Measurements from ENCODE around the gene SIRPD. TPM values are rescaled to one million over a fixed set of nuclear protein-coding genes. Genes with fewer than 3 reads are reported as not detected.
A peak's percentile ranks its signal among the peaks of the same experiment; 100 is the strongest.

SIRPD gene
- total and polyA plus RNA-seq, 10 donors = 0.24 to 8.2 (median 2.3) TPM

- WGBS, 5 donors = 46 to 70% (median 66%) methylated on average over 6 of the region's 6 CpGs
- no peaks in the 10 kb centered on the region for H3K36me3 ChIP-seq
- peak overlapping the region in 7 of 8 donors; percentile 75 to 94 (median 87) for H3K27ac ChIP-seq
- peak overlapping the region in 6 of 8 donors; percentile 28 to 64 (median 34) for H3K4me3 ChIP-seq
- no peaks in the 10 kb centered on the region for H3K27me3 ChIP-seq (replicated peaks in 1 of 7)
- H3K4me1 ChIP-seq = peaks cover 10 to 78% (median 28%) of the 10 kb centered on the region in 6 donors
- intact Hi-C loops (cut with DNase I; ENCODE audit: low total_unique reads) = no loop called here
- TF ChIP-seq CTCF (IDR thresholded peaks at IDR 0.05 in 8 of 11, conservative IDR thresholded peaks at IDR 0.05 in 3 of 11) (no peak), POLR2AphosphoS5 (IDR thresholded peaks at IDR 0.05) (peak in 1 of 3 donors; percentile 75)
- DNase-seq = no peak
- no peaks in the 10 kb centered on the region for H3K9me3 ChIP-seq
These were observed 67.6 kb downstream of the SIRPD start for GRCh38 chr20:1489764-1490436.

- Histone ChIP-seq H3K4me3 (peak overlapping the region in 5 of 8 donors; percentile 18 to 64 (median 36)), H3K27me3 (replicated peaks in 1 of 7) (no peaks in the 10 kb centered on the region), H3K9me3 (no peaks in the 10 kb centered on the region), H3K27ac (peak overlapping the region in 6 of 8 donors; percentile 23 to 94 (median 90)), H3K4me1 (peaks cover 10 to 78% (median 25%) of the 10 kb centered on the region in 6 donors), H3K36me3 (no peaks in the 10 kb centered on the region)
- intact Hi-C loops (cut with DNase I; ENCODE audit: low total_unique reads) = no loop called here
- no peak for DNase-seq
- TF ChIP-seq POLR2AphosphoS5 (IDR thresholded peaks at IDR 0.05) = no peak
- TF ChIP-seq POLR2A (IDR thresholded peaks at IDR 0.05) = no peak
- no peak for TF ChIP-seq CTCF (IDR thresholded peaks at IDR 0.05 in 8 of 11, conservative IDR thresholded peaks at IDR 0.05 in 3 of 11)
- 55 to 71% (median 56%) methylated on average over 2 of the region's 2 CpGs for WGBS, 5 donors
These were observed 68.2 kb downstream of the SIRPD start for GRCh38 chr20:1489325-1489724.

GRCh38 chr20:1486566-1486965, 70.9 kb downstream of the SIRPD start:
- intact Hi-C loops (cut with DNase I; ENCODE audit: low total_unique reads) = no loop called here
- H3K4me3 ChIP-seq = no peak overlapping the region
- 89 to 97% (median 91%) methylated on average over 2 of the region's 2 CpGs for whole genome bisulfite sequencing, 5 donors
- TF ChIP-seq POLR2A (IDR thresholded peaks at IDR 0.05) (no peak), POLR2AphosphoS5 (IDR thresholded peaks at IDR 0.05) (no peak), CTCF (IDR thresholded peaks at IDR 0.05 in 8 of 11, conservative IDR thresholded peaks at IDR 0.05 in 3 of 11) (no peak)
- peaks cover 5 to 51% (median 7%) of the 10 kb centered on the region in 6 donors for H3K4me1 ChIP-seq
- no peak for DNase-seq
- H3K36me3 ChIP-seq = no peaks in the 10 kb centered on the region
- no peaks in the 10 kb centered on the region for H3K9me3 ChIP-seq
- H3K27ac ChIP-seq = no peak overlapping the region
- H3K27me3 ChIP-seq (replicated peaks in 1 of 7) = peaks cover 0 to 14% (median 0%) of the 10 kb centered on the region in 7 donors

- TF ChIP-seq CTCF (IDR thresholded peaks at IDR 0.05 in 8 of 11, conservative IDR thresholded peaks at IDR 0.05 in 3 of 11) (no peak), POLR2AphosphoS5 (IDR thresholded peaks at IDR 0.05) (no peak), POLR2A (IDR thresholded peaks at IDR 0.05) (no peak)
These were observed 72.9 kb downstream of the SIRPD start for GRCh38 chr20:1484438-1485116.

More at GRCh38 chr20:1484438-1485116, 72.9 kb downstream of the SIRPD start:
- no peak overlapping the region for H3K27ac ChIP-seq
- WGBS, 5 donors = 49 to 67% (median 50%) methylated on average over 5 of the region's 5 CpGs
- no peak overlapping the region for H3K4me3 ChIP-seq
- H3K4me1 ChIP-seq = peaks cover 0 to 41% (median 0%) of the 10 kb centered on the region in 6 donors
- peaks cover 0 to 21% (median 0%) of the 10 kb centered on the region in 7 donors for H3K27me3 ChIP-seq (replicated peaks in 1 of 7)
- intact Hi-C loops (cut with DNase I; ENCODE audit: low total_unique reads) = no loop called here
- H3K36me3 ChIP-seq = peaks cover 0 to 17% (median 0%) of the 10 kb centered on the region in 6 donors
- no peaks in the 10 kb centered on the region for H3K9me3 ChIP-seq
- DNase-seq = no peak
